Progenitor cell of endocrine pancreas (in vitro differentiated cells): ENCODE measurements around the gene HSD3B7. TPM values are rescaled to one million over a fixed set of nuclear protein-coding genes. Genes with fewer than 3 reads are reported as not detected.

ENCODE experiments used
- DNase-seq: peaks from one replicate; pipeline ENCODE4 v3.0.0; 2021; ENCODE audit warnings: low spot score; ENCODE audit not compliant: unreplicated experiment
- H3K27ac Mint-ChIP-seq: 2 replicates; pipeline ENCODE4 v1.8.0; 2021; ENCODE audit warnings: mild to moderate bottlenecking, moderate library complexity, mixed read lengths
- H3K27me3 Mint-ChIP-seq: 2 replicates; pipeline ENCODE4 v1.8.0; 2021; ENCODE audit warnings: mixed read lengths
- H3K36me3 Mint-ChIP-seq: 2 replicates; pipeline ENCODE4 v1.8.0; 2022; ENCODE audit warnings: mixed read lengths; ENCODE audit not compliant: insufficient read depth
- H3K4me1 Mint-ChIP-seq: 2 replicates; pipeline ENCODE4 v1.8.0; 2021; ENCODE audit warnings: low read depth, mixed read lengths
- H3K4me3 Mint-ChIP-seq: 2 replicates; pipeline ENCODE4 v1.8.0; 2021; ENCODE audit warnings: low read depth, mild to moderate bottlenecking, moderate library complexity, mixed read lengths
- H3K9me3 Mint-ChIP-seq: 2 replicates; pipeline ENCODE4 v1.8.0; 2021; ENCODE audit warnings: low read depth, mixed read lengths
- CTCF ChIP-seq: fragments of 200-600 bp; sonication (generic); IDR thresholded peaks from one replicate; pipeline ENCODE4 v1.5.0; 2021; ENCODE audit warnings: antibody characterized with exemption, mild to moderate bottlenecking; ENCODE audit not compliant: unreplicated experiment
- total RNA-seq: library from RNA; stranded (reverse); gene quantifications from 2 replicates; pipeline ENCODE4 v1.2.1, GENCODE V29; 2021

HSD3B7 gene
- total RNA-seq, 1 donor from 2014 or later = 5.5 TPM

- Mint-ChIP-seq H3K4me1 (no peaks in the 10 kb centered on the region), H3K9me3 (no peaks in the 10 kb centered on the region), H3K27ac (no peak overlapping the region), H3K4me3 (no peak overlapping the region), H3K36me3 (peaks cover 46% of the 10 kb centered on the region), H3K27me3 (no peaks in the 10 kb centered on the region)
- DNase-seq = no peak
- TF ChIP-seq CTCF = no peak
Observed at GRCh38 chr16:30969246-30969842, 15.7 kb upstream of the HSD3B7 start.

DNA sequence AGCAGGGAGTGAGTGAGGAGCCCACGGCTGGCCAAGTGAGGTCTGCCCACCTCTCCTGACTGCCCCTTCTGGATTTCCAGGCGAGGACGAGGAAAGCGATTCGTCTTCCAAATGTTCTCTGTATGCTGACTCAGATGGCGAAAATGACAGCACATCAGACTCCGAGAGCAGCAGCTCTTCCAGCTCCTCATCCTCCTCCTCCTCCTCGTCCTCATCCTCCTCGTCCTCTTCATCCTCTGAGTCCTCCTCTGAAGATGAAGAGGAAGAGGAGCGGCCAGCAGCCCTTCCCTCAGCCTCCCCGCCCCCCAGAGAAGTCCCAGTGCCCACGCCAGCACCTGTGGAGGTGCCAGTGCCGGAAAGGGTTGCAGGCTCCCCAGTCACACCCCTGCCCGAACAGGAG, 13.7 kb upstream of the HSD3B7 start:
- TF ChIP-seq CTCF = no peak

GRCh38 chr16:30972872-30973271, 12.1 kb upstream of the HSD3B7 start:
- H3K4me1 Mint-ChIP-seq = no peaks in the 10 kb centered on the region
- no peak for TF ChIP-seq CTCF
- H3K27ac Mint-ChIP-seq = peak overlapping the region; percentile 51
- H3K27me3 Mint-ChIP-seq = no peaks in the 10 kb centered on the region
- no peak overlapping the region for H3K4me3 Mint-ChIP-seq
- peaks cover 45% of the 10 kb centered on the region for H3K36me3 Mint-ChIP-seq
- no peak for DNase-seq
- no peaks in the 10 kb centered on the region for H3K9me3 Mint-ChIP-seq

More for the DNA sequence above, 13.7 kb upstream of the HSD3B7 start:
- DNase-seq = no peak
- Mint-ChIP-seq H3K27me3 (no peaks in the 10 kb centered on the region), H3K27ac (no peak overlapping the region), H3K9me3 (no peaks in the 10 kb centered on the region), H3K4me1 (no peaks in the 10 kb centered on the region), H3K36me3 (peaks cover 45% of the 10 kb centered on the region), H3K4me3 (no peak overlapping the region)

DNA sequence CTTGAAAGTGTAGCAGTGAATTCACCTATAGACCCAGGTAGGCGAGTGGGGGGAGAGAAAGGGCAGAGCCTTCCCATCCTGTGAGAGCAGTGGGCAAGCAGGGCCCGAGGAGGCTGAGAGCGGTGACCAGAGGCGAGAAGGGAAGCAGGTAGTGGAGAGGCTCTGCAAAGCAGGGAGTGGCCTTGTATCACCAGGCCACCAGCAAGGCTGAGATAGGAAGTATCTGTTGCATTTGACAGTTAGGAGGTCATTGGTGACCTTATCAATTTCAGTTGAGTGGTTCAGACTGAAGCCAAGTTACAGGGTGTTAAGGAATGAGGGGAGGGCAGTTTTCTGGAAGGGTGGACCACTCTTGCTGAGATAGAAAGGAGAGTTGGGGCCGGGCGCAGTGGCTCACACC, 10.7 kb upstream of the HSD3B7 start:
- H3K4me1 Mint-ChIP-seq = no peaks in the 10 kb centered on the region
- DNase-seq = no peak
- no peak for TF ChIP-seq CTCF
- H3K27me3 Mint-ChIP-seq = no peaks in the 10 kb centered on the region
- H3K27ac Mint-ChIP-seq = no peak overlapping the region
- H3K9me3 Mint-ChIP-seq = no peaks in the 10 kb centered on the region
- H3K36me3 Mint-ChIP-seq = peaks cover 42% of the 10 kb centered on the region
- H3K4me3 Mint-ChIP-seq = no peak overlapping the region

DNA sequence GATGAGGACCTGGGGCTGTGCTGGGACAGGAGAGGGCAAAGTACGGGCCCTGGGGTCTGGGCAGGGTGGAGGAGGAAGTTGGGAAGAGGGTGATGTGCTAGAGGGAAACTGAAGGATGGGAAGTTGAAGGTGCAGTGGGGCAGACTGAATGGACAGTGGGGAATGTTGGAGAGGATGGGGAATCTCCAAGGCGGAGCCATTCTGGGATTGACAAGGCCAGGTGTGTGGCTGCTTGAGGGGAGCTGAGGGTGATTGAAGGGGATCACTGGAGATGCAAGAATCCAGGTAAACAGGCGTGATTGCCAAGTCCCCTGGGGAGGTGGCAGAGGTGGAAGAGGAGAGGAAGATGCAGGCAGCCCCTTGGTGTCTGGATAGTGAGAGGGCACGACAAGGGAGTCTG, 8.5 kb upstream of the HSD3B7 start:
- H3K27ac Mint-ChIP-seq = no peak overlapping the region

More for the DNA sequence above, 8.5 kb upstream of the HSD3B7 start:
- Mint-ChIP-seq H3K4me1 (no peaks in the 10 kb centered on the region), H3K4me3 (no peak overlapping the region), H3K27me3 (no peaks in the 10 kb centered on the region), H3K9me3 (no peaks in the 10 kb centered on the region), H3K36me3 (peaks cover 34% of the 10 kb centered on the region)
- no peak for TF ChIP-seq CTCF
- no peak for DNase-seq
